GM12878 (cell line): Measurements from ENCODE around the gene SURF6. TPM values are rescaled to one million over a fixed set of nuclear protein-coding genes. Genes with fewer than 3 reads are reported as not detected.

Experiments
- ATAC-seq: fragments of 200-7000 bp; cut with Tn5 transposase; 3 replicates; pipeline ENCODE4 v1.9.1; 2020; ENCODE audit warnings: mild to moderate bottlenecking, moderate library complexity
- BruUV-seq: library from RNA; stranded (reverse); fragments of 400-500 nt; replicated peaks from 2 replicates; lab custom pipeline; 2021; lab: Mats Ljungman, UMichigan
- CTCF ChIA-PET: fragments of 300-600 bp; sonication (Branson Sonifier 250); formaldehyde crosslinking; extraction: SDS; loops from one replicate; lab custom pipeline; 2021; ENCODE audit warnings: inconsistent platforms; lab: Yijun Ruan, JAX
- POLR2A ChIA-PET: fragments of 350-600 bp; formaldehyde crosslinking; extraction: SDS; loops from one replicate; lab custom pipeline; 2021; ENCODE audit warnings: inconsistent platforms; lab: Charles Lee
- RAD21 ChIA-PET: fragments of 300-600 bp; sonication (Branson Sonifier 250); formaldehyde crosslinking; loops from one replicate; lab custom pipeline; 2023; ENCODE audit warnings: antibody characterized with exemption; ENCODE audit not compliant: unreplicated experiment; lab: Charles Lee
- SMC1A ChIA-PET: fragments of 300-600 bp; sonication (Branson Sonifier 250); formaldehyde crosslinking; loops from one replicate; lab custom pipeline; 2023; ENCODE audit not compliant: unreplicated experiment, uncharacterized antibody; lab: Charles Lee
- DNase-seq: peaks from one replicate; pipeline ENCODE4 v3.0.0-alpha.2; 2011; ENCODE audit warnings: low read depth, low spot score
- FAIRE-seq: peaks from 3 replicates; lab custom pipeline; 2011; peaks lifted over from hg19 to GRCh38; lab: Jason Lieb, UNC
- H2AFZ ChIP-seq: 2 replicates; pipeline ENCODE4 v1.6.0; 2011; ENCODE audit warnings: low read depth, low read length, control low read depth; ENCODE audit not compliant: control insufficient read depth
- H3K27ac ChIP-seq: 2 replicates; pipeline ENCODE4 v1.5.1; 2011; ENCODE audit warnings: control low read depth; ENCODE audit not compliant: control insufficient read depth, insufficient read depth
- H3K27me3 ChIP-seq, 2 experiments: replicated peaks in 1 of 2; 2 replicates each; pipeline versions ENCODE4 v1.6.0 to v1.6.1; 2011; ENCODE audit warnings: low read length in 1 of 2; ENCODE audit not compliant: control insufficient read depth in 2 of 2, insufficient read depth in 2 of 2
- H3K36me3 ChIP-seq, 2 experiments: 2 replicates each; pipeline ENCODE4 v1.5.1; 2011; ENCODE audit warnings: low read length in 1 of 2; ENCODE audit not compliant: control insufficient read depth in 2 of 2, insufficient read depth in 2 of 2
- H3K4me1 ChIP-seq: 2 replicates; pipeline ENCODE4 v1.6.1; 2011; ENCODE audit warnings: mild to moderate bottlenecking, low read length, moderate library complexity, mixed read lengths; ENCODE audit not compliant: control insufficient read depth, insufficient read depth
- H3K4me2 ChIP-seq: 2 replicates; pipeline ENCODE4 v1.6.0; 2011; ENCODE audit warnings: control low read depth; ENCODE audit not compliant: control insufficient read depth, insufficient read depth
- H3K4me3 ChIP-seq: fragments of 200-600 bp; sonication (generic); 2 replicates; pipeline ENCODE4 v1.5.1; 2016
- H3K79me2 ChIP-seq: 2 replicates; pipeline ENCODE4 v1.6.0; 2011; ENCODE audit warnings: low read length; ENCODE audit not compliant: control insufficient read depth, insufficient read depth
- H3K9ac ChIP-seq: 2 replicates; pipeline ENCODE4 v1.8.0; 2011; ENCODE audit warnings: low read length, control low read depth, mixed read lengths; ENCODE audit not compliant: control insufficient read depth, insufficient read depth
- H3K9me3 ChIP-seq: replicated peaks from 3 replicates; pipeline ENCODE4 v1.5.1; 2011; ENCODE audit warnings: mild to moderate bottlenecking, low read length; ENCODE audit not compliant: control insufficient read depth, insufficient read depth
- H4K20me1 ChIP-seq: 2 replicates; pipeline ENCODE4 v1.6.0; 2011; ENCODE audit not compliant: control insufficient read depth, insufficient read depth
- BMI1 ChIP-seq: fragments of 450-650 bp; IDR thresholded peaks from 2 replicates; pipeline ENCODE4 v1.6.1; 2016; ENCODE audit warnings: mild to moderate bottlenecking, moderate library complexity, borderline replicate concordance
- CHD4 ChIP-seq: fragments of 200-600 bp; sonication (generic); IDR thresholded peaks from 2 replicates; pipeline ENCODE4 v1.6.1; 2016; ENCODE audit warnings: mild to moderate bottlenecking
- DPF2 ChIP-seq: fragments of 450-650 bp; IDR thresholded peaks from 2 replicates; pipeline ENCODE4 v1.6.1; 2017; ENCODE audit warnings: mild to moderate bottlenecking
- EP300 ChIP-seq, 2 experiments: fragments of 150-350 bp in 1 of 2; IDR thresholded peaks; 2 replicates each; pipeline ENCODE4 v1.6.1; 2011 to 2012; ENCODE audit warnings: low read depth in 2 of 2, low read length in 2 of 2, borderline replicate concordance in 1 of 2, improper control_type of control experiment in 1 of 2, inconsistent platforms in 1 of 2; ENCODE audit not compliant: control insufficient read depth in 1 of 2
- EZH2 ChIP-seq: IDR thresholded peaks from 2 replicates; pipeline ENCODE4 v1.6.1; 2012; ENCODE audit warnings: low read depth, mild to moderate bottlenecking, control low read depth, inconsistent platforms, low read length, borderline replicate concordance; ENCODE audit not compliant: control insufficient read depth
- GABPA ChIP-seq: IDR thresholded peaks from 2 replicates; pipeline ENCODE4 v1.6.1; 2014; ENCODE audit warnings: antibody characterized with exemption, low read depth, mild to moderate bottlenecking, inconsistent platforms
- HDGF ChIP-seq: fragments of 450-650 bp; IDR thresholded peaks from 2 replicates; pipeline ENCODE4 v1.6.1; 2016; ENCODE audit warnings: antibody characterized with exemption
- MEF2A ChIP-seq: IDR thresholded peaks from 2 replicates; pipeline ENCODE4 v1.6.1; 2011; ENCODE audit warnings: low read depth, mild to moderate bottlenecking, low read length, moderate library complexity; ENCODE audit not compliant: insufficient read depth
- POLR2A ChIP-seq: IDR thresholded peaks from 2 replicates; pipeline ENCODE4 v1.6.1; 2011; ENCODE audit warnings: low read depth, mild to moderate bottlenecking, low read length
- SMC3 ChIP-seq: IDR thresholded peaks from 2 replicates; pipeline ENCODE4 v1.6.1; 2011; ENCODE audit warnings: low read length, improper control_type of control experiment, borderline replicate concordance
- SPI1 ChIP-seq: IDR thresholded peaks from 2 replicates; pipeline ENCODE4 v1.6.1; 2011; ENCODE audit warnings: low read depth, mild to moderate bottlenecking, low read length, moderate library complexity, borderline replicate concordance; ENCODE audit not compliant: insufficient read depth
- TCF3 ChIP-seq: IDR thresholded peaks from 2 replicates; pipeline ENCODE4 v1.6.1; 2012; ENCODE audit warnings: low read depth, mild to moderate bottlenecking, low read length, borderline replicate concordance; ENCODE audit not compliant: insufficient read depth
- WGBS: methylation state at CpG from one replicate; pipeline ENCODE4 v1.1.6; 2016; ENCODE audit warnings: low lambda C conversion rate; ENCODE audit not compliant: insufficient replicate concordance, insufficient coverage; ENCODE audit errors: missing lambda C conversion rate; 5-methylcytosine and 5-hydroxymethylcytosine counted together
- in situ Hi-C: fragments of 300-500 bp; cut with MboI; formaldehyde crosslinking; loops from 9 replicates; pipeline ENCODE4 v1.14.3; 2018; ENCODE audit warnings: mixed read lengths
- intact Hi-C: fragments of 100-400 bp; cut with micrococcal nuclease; formaldehyde crosslinking; loops from one replicate; pipeline ENCODE4 v1.14.2; 2022; ENCODE audit not compliant: unreplicated experiment
- polyA plus RNA-seq, 11 experiments: library from polyadenylated mRNA; depleted of rRNA in 4 of 11; unstranded in 6 of 11; stranded (reverse) in 5 of 11; fragments of >200 nt; fragmentation: Nextera tagmentation in 4 of 11; fragmentation: Illumina TruSeq in 1 of 11; extraction: Ambion mirVana in 4 of 11; extraction: Trizol in 1 of 11; gene quantifications; 1 replicate in 1 of 11; 2 replicates in 10 of 11; pipeline versions ENCODE4 v1.2.1 to v1.2.3, GENCODE V29; 2011 to 2016; ENCODE audit warnings: inconsistent platforms in 2 of 11, missing spikeins in 2 of 11, low read depth in 1 of 11
- total RNA-seq, 4 experiments: library from RNA; depleted of rRNA in 3 of 4; stranded (reverse); fragments of >200 nt in 3 of 4; fragmentation: Illumina TruSeq in 1 of 4; extraction: Trizol in 1 of 4; gene quantifications; 2 replicates each; pipeline versions ENCODE4 v1.2.1 to v1.2.3, GENCODE V29; 2013 to 2021
- TF ChIP-seq, protein P1 (sequence below): IDR thresholded peaks from 2 replicates; pipeline ENCODE4 v1.6.1; 2012; ENCODE audit warnings: low read depth, low read length, improper control_type of control experiment
- TF ChIP-seq, protein P2 (sequence below): IDR thresholded peaks from 2 replicates; pipeline ENCODE4 v1.6.1; 2011; ENCODE audit warnings: borderline replicate concordance, low read depth, mild to moderate bottlenecking, moderate library complexity, mixed read lengths, low read length; ENCODE audit not compliant: insufficient read depth; ENCODE audit errors: extremely low read length
- TF ChIP-seq, protein P3 (sequence below): fragments of 450-650 bp; IDR thresholded peaks from 2 replicates; pipeline ENCODE4 v1.6.1; 2016; ENCODE audit warnings: mild to moderate bottlenecking

The SURF6 gene
- total and polyA plus RNA-seq, 10 of the 15 experiments (the other 5 are each of a cell fraction or from before 2014, with no cell fraction given): 2.2 to 27.2 (median 15.1) TPM

DNA sequence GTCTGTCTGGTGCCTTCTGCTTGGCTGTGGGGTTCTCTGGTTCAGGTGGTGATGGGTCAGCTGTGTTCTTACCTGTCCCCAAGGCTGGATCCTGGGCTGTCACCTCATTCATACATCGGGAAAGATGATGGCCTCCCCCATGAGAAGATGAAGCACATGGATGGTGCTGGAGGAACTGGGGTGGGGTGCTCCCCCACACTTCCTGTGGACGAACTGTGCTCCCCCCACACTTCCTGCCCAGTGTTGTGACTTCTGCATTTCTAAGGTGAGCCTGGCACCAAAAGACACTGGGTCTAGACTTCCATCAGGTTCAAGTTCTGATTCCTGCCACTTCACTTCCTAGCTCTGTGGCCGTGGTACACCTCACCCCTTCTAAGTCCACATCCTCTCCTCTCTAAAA, 4.3 kb upstream of the SURF6 start:
- WGBS: 15% methylated on average over 3 of the region's 3 CpGs
- DNase-seq (no peak), ATAC-seq (no peak), FAIRE-seq (no peak)
- Histone ChIP-seq H3K27me3 (no peaks in the 10 kb centered on the region), H3K9me3 (no peaks in the 10 kb centered on the region), H2AFZ (no peak overlapping the region), H3K9ac (no peak overlapping the region), H4K20me1 (no peaks in the 10 kb centered on the region), H3K4me2 (no peak overlapping the region), H3K27ac (peak overlapping the region; percentile 18; the same call in 1 of the 2 replicates), H3K36me3 (peaks cover 6 to 20% of the 10 kb centered on the region in 2 experiments), H3K4me3 (no peak overlapping the region), H3K79me2 (peaks cover 12% of the 10 kb centered on the region), H3K4me1 (peaks cover 15% of the 10 kb centered on the region)
- TF ChIP-seq POLR2A (0 out of 2 replicates have a peak, but pooled peaks have one; percentile 13), BMI1 (no peak), SPI1 (peak; percentile 51), GABPA (0 out of 2 replicates have a peak, but pooled peaks have one; percentile 15)
- TF ChIP-seq, protein P1, sequence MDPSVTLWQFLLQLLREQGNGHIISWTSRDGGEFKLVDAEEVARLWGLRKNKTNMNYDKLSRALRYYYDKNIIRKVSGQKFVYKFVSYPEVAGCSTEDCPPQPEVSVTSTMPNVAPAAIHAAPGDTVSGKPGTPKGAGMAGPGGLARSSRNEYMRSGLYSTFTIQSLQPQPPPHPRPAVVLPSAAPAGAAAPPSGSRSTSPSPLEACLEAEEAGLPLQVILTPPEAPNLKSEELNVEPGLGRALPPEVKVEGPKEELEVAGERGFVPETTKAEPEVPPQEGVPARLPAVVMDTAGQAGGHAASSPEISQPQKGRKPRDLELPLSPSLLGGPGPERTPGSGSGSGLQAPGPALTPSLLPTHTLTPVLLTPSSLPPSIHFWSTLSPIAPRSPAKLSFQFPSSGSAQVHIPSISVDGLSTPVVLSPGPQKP: no peak
- ChIA-PET CTCF (interaction anchor here (0.8 to 1.1 kb wide), 2 partner anchors 15 to 192 kb away, joined by 3 read pairs; no protein-coding TSS in a partner anchor), SMC1A (no interaction called here), RAD21 (no interaction called here), POLR2A (no interaction called here)
- in situ Hi-C loops: no loop called here
- no TSS peak for BruUV-seq
- intact Hi-C loops: no loop called here

DNA sequence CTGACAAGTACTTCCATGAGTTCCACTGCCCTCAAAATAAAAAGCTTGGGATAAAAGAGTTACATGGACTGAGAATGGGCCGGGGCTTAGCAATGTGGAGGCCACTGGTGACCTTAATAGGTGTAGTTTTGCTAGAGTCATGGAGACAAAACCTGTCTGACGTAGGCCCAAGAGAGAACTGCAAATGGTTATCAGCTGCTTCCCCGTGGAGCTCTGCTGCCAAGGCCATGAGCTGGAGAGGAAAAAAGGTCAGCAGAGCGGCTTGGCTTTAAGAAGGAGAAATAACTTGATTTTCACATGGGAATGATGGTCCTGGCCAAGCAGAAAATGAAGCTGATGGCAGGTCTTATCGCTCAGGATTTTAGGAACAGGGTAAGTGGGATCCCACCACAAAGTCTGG, 3.7 kb upstream of the SURF6 start:
- no TSS peak for BruUV-seq
- TF ChIP-seq, protein P2, sequence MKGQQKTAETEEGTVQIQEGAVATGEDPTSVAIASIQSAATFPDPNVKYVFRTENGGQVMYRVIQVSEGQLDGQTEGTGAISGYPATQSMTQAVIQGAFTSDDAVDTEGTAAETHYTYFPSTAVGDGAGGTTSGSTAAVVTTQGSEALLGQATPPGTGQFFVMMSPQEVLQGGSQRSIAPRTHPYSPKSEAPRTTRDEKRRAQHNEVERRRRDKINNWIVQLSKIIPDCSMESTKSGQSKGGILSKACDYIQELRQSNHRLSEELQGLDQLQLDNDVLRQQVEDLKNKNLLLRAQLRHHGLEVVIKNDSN: no peak
- TF ChIP-seq CHD4 (no peak), TCF3 (no peak), EP300 (IDR thresholded peaks at IDR 0.05; ENCODE audit: borderline replicate concordance in 1 of 2, control insufficient read depth in 1 of 2, low read depth in 2 of 2, low read length in 2 of 2) (no peak), MEF2A (no peak), EZH2 (no peak), DPF2 (no peak), SMC3 (no peak), HDGF (no peak)
- TF ChIP-seq, protein P3, sequence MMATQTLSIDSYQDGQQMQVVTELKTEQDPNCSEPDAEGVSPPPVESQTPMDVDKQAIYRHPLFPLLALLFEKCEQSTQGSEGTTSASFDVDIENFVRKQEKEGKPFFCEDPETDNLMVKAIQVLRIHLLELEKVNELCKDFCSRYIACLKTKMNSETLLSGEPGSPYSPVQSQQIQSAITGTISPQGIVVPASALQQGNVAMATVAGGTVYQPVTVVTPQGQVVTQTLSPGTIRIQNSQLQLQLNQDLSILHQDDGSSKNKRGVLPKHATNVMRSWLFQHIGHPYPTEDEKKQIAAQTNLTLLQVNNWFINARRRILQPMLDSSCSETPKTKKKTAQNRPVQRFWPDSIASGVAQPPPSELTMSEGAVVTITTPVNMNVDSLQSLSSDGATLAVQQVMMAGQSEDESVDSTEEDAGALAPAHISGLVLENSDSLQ: no peak

More for the DNA sequence above, 3.7 kb upstream of the SURF6 start:
- intact Hi-C loops: loop anchor here (5.0 kb wide), 1 partner anchor 33 kb away; no protein-coding TSS in a partner anchor
- Histone ChIP-seq H3K9ac (no peak overlapping the region), H3K27ac (no peak overlapping the region), H3K79me2 (peaks cover 18% of the 10 kb centered on the region), H3K36me3 (peaks cover 6 to 18% of the 10 kb centered on the region in 2 experiments), H3K9me3 (no peaks in the 10 kb centered on the region), H3K4me1 (peaks cover 15% of the 10 kb centered on the region), H3K4me3 (no peak overlapping the region), H3K4me2 (no peak overlapping the region), H2AFZ (no peak overlapping the region), H3K27me3 (no peaks in the 10 kb centered on the region), H4K20me1 (no peaks in the 10 kb centered on the region)
- in situ Hi-C loops: no loop called here
- POLR2A ChIA-PET: no interaction called here
- RAD21 ChIA-PET: interaction anchor here (0.8 kb wide), 1 partner anchor 404 kb away, joined by 3 read pairs; no protein-coding TSS in a partner anchor
- ATAC-seq (no peak), FAIRE-seq (no peak), DNase-seq (no peak)
- SMC1A ChIA-PET: no interaction called here
- WGBS: 100% methylated on average over 5 of the region's 5 CpGs
- CTCF ChIA-PET: interaction anchor here (0.8 to 1.1 kb wide), 2 partner anchors 16 to 192 kb away, joined by 3 read pairs; no protein-coding TSS in a partner anchor
